HCT116 (cell line): Measurements from ENCODE around the gene VLDLR. TPM values are rescaled to one million over a fixed set of nuclear protein-coding genes. Genes with fewer than 3 reads are reported as not detected.

Experiments used
- ATAC-seq: fragments of 200-7000 bp; cut with Tn5 transposase; 2 replicates; pipeline ENCODE4 v1.9.1; 2020; ENCODE audit warnings: mild to moderate bottlenecking, moderate library complexity
- BruUV-seq: library from RNA; stranded (reverse); fragments of 400-500 nt; replicated peaks from 2 replicates; lab custom pipeline; 2021; lab: Mats Ljungman, UMichigan
- CTCF ChIA-PET: fragments of 300-600 bp; sonication (Branson Sonifier 250); formaldehyde crosslinking; loops from one replicate; lab custom pipeline; 2021; ENCODE audit warnings: antibody characterized with exemption; lab: Charles Lee
- POLR2A ChIA-PET: fragments of 300-600, 350-600 bp; sonication (Branson Sonifier 250); formaldehyde crosslinking; loops from one replicate; lab custom pipeline; 2021; ENCODE audit warnings: antibody characterized with exemption; lab: Charles Lee
- RAD21 ChIA-PET, 2 experiments: fragments of 300-600 bp; sonication (Branson Sonifier 250); formaldehyde crosslinking; loops; one replicate each; lab custom pipeline; 2023; ENCODE audit warnings: low total read pairs in 2 of 2; ENCODE audit not compliant: uncharacterized antibody in 2 of 2, unreplicated experiment in 2 of 2, low non-redundant PET in 1 of 2; lab: Charles Lee
- DNase-seq: peaks from one replicate; pipeline ENCODE4 v3.0.0-alpha.2; 2010; ENCODE audit warnings: low read depth, low spot score
- H2AFZ ChIP-seq: fragments of 200-600 bp; shearing (Covaris generic), sonication (generic); 2 replicates; pipeline ENCODE4 v1.6.1; 2017; ENCODE audit warnings: low read depth, mixed run types, mixed read lengths, antibody characterized with exemption, low read length; ENCODE audit not compliant: poor library complexity, severe bottlenecking
- H3K27ac ChIP-seq: 2 replicates; pipeline ENCODE4 v1.5.1; 2012; ENCODE audit warnings: low read depth, low read length
- H3K27me3 ChIP-seq: fragments of 200-600 bp; sonication (generic); 2 replicates; pipeline ENCODE4 v1.6.1; 2016; ENCODE audit warnings: mixed run types, low read length, mixed read lengths; ENCODE audit not compliant: insufficient read depth
- H3K36me3 ChIP-seq, 2 experiments: fragments of 200-500 bp in 1 of 2; fragments of 200-600 bp in 1 of 2; sonication (Bioruptor generic) in 1 of 2; sonication (generic) in 1 of 2; 2 replicates each; pipeline versions ENCODE4 v1.5.1 to v1.6.1; 2014 to 2016; ENCODE audit warnings: low read length in 2 of 2, inconsistent platforms in 1 of 2, mixed read lengths in 1 of 2, mixed run types in 1 of 2; ENCODE audit not compliant: insufficient read depth in 2 of 2, control insufficient read depth in 1 of 2
- H3K4me1 ChIP-seq, 2 experiments: fragments of 200-600 bp in 1 of 2; sonication (generic) in 1 of 2; 2 replicates each; pipeline versions ENCODE4 v1.5.1 to v1.6.1; 2012 to 2017; ENCODE audit warnings: low read length in 2 of 2, inconsistent platforms in 1 of 2, mild to moderate bottlenecking in 1 of 2, mixed read lengths in 1 of 2, mixed run types in 1 of 2, moderate library complexity in 1 of 2; ENCODE audit not compliant: insufficient read depth in 2 of 2, control insufficient read depth in 1 of 2
- H3K4me2 ChIP-seq: fragments of 200-600 bp; sonication (generic); 2 replicates; pipeline ENCODE4 v1.6.1; 2017; ENCODE audit warnings: mixed run types, low read length, mixed read lengths
- H3K4me3 ChIP-seq, 2 experiments: fragments of 200-600 bp in 1 of 2; sonication (generic) in 1 of 2; replicated peaks in 1 of 2; 2 replicates each; pipeline ENCODE4 v1.5.1; 2011 to 2016; ENCODE audit warnings: low read length in 2 of 2, control low read depth in 1 of 2, low read depth in 1 of 2, mild to moderate bottlenecking in 1 of 2, mixed read lengths in 1 of 2, mixed run types in 1 of 2
- H3K79me2 ChIP-seq: fragments of 200-600 bp; sonication (generic); 2 replicates; pipeline ENCODE4 v1.6.1; 2017; ENCODE audit warnings: mild to moderate bottlenecking, mixed run types, low read length, moderate library complexity, mixed read lengths; ENCODE audit not compliant: insufficient read depth
- H3K9ac ChIP-seq: fragments of 200-600 bp; sonication (generic); 2 replicates; pipeline ENCODE4 v1.6.1; 2016; ENCODE audit warnings: low read length, mixed read lengths
- H3K9me2 ChIP-seq: fragments of 200-600 bp; sonication (generic), shearing (Covaris generic); 2 replicates; pipeline ENCODE4 v1.6.1; 2017; ENCODE audit warnings: mixed run types, mild to moderate bottlenecking, moderate library complexity; ENCODE audit not compliant: insufficient read depth
- H3K9me3 ChIP-seq, 2 experiments: fragments of 200-500 bp in 1 of 2; fragments of 200-600 bp in 1 of 2; sonication (Bioruptor generic) in 1 of 2; sonication (generic) in 1 of 2; 2 replicates each; pipeline ENCODE4 v1.6.1; 2014 to 2017; ENCODE audit warnings: low read length in 2 of 2, mixed read lengths in 2 of 2, inconsistent platforms in 1 of 2, low read depth in 1 of 2, mild to moderate bottlenecking in 1 of 2, mixed run types in 1 of 2, moderate library complexity in 1 of 2; ENCODE audit not compliant: control insufficient read depth in 1 of 2, insufficient read depth in 1 of 2
- H4K20me1 ChIP-seq: fragments of 200-600 bp; sonication (generic), shearing (Covaris generic); 2 replicates; pipeline ENCODE4 v1.6.1; 2017; ENCODE audit warnings: mixed run types, mild to moderate bottlenecking, moderate library complexity; ENCODE audit not compliant: insufficient read depth
- ELF1 ChIP-seq: IDR thresholded peaks from 2 replicates; pipeline ENCODE4 v1.6.1; 2012; ENCODE audit warnings: low read depth, borderline replicate concordance
- EZH2phosphoT487 ChIP-seq: fragments of 200-600 bp; IDR thresholded peaks from 2 replicates; pipeline ENCODE4 v1.6.1; 2018; ENCODE audit warnings: antibody characterized with exemption, borderline replicate concordance
- JUND ChIP-seq: IDR thresholded peaks from 2 replicates; pipeline ENCODE4 v1.6.1; 2012
- POLR2AphosphoS5 ChIP-seq: IDR thresholded peaks from 2 replicates; pipeline ENCODE4 v1.6.1; 2011; ENCODE audit warnings: mild to moderate bottlenecking, low read depth, low read length, moderate library complexity
- SIN3A ChIP-seq: IDR thresholded peaks from 2 replicates; pipeline ENCODE4 v1.6.1; 2012; ENCODE audit warnings: low read depth
- SRF ChIP-seq: IDR thresholded peaks from 2 replicates; pipeline ENCODE4 v1.6.1; 2012; ENCODE audit warnings: low read depth
- TCF7L2 ChIP-seq: IDR thresholded peaks from 2 replicates; pipeline ENCODE4 v1.7.0; 2011; ENCODE audit warnings: borderline replicate concordance, inconsistent platforms; ENCODE audit not compliant: insufficient read depth, insufficient read length; ENCODE audit errors: extremely low read depth
- YY1 ChIP-seq: IDR thresholded peaks from 2 replicates; pipeline ENCODE4 v1.6.1; 2011; ENCODE audit warnings: low read length, low read depth, moderate library complexity, mild to moderate bottlenecking; ENCODE audit not compliant: insufficient replicate concordance; ENCODE audit errors: extremely low read depth
- ZNF274 ChIP-seq: fragments of 200-500 bp; sonication (Bioruptor generic); IDR thresholded peaks from 2 replicates; pipeline ENCODE4 v1.6.1; 2014; ENCODE audit warnings: mild to moderate bottlenecking, low read depth, low read length, inconsistent platforms
- intact Hi-C: fragments of 100-400 bp; cut with micrococcal nuclease; formaldehyde crosslinking; loops from 2 replicates; pipeline ENCODE4 v1.10.0; 2022
- total RNA-seq: library from RNA; stranded (reverse); gene quantifications from one replicate; pipeline ENCODE4 v1.2.1, GENCODE V29; 2021; ENCODE audit not compliant: unreplicated experiment
- TF ChIP-seq, protein P1 (sequence below): IDR thresholded peaks from 2 replicates; pipeline ENCODE4 v1.6.1; 2012
- TF ChIP-seq, protein P2 (sequence below): IDR thresholded peaks from 2 replicates; pipeline ENCODE4 v1.6.1; 2011; ENCODE audit warnings: mild to moderate bottlenecking, low read length, moderate library complexity; ENCODE audit not compliant: insufficient replicate concordance; ENCODE audit errors: extremely low read depth
- TF ChIP-seq, protein P3 (sequence below): IDR thresholded peaks from 2 replicates; pipeline ENCODE4 v1.6.1; 2012; ENCODE audit warnings: low read depth

VLDLR gene
- total RNA-seq, 1 experiment from 2014 or later = 0.17 TPM

DNA sequence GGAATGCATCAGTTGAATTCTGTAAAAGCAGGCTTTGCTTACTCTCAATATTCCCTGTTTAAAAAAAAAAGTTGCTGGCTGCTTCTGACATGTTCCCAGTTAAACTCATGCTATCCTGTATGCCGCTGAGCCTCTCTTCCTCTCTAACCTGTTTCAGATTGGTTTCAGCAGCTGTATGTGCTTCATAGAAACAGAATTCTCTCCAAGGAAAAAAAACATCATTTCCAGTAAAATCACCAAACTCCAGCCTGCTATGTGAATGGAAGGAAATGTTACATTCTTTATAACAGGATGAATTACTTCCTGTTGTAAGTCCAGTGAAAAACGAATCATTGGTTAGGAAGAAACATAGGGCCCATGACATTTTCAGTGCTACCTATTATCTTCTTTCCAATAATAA is 70.0 kb downstream of the VLDLR start:
- intact Hi-C loops = no loop called here
- POLR2A ChIA-PET = no interaction called here
- BruUV-seq = no TSS peak

More for the DNA sequence above, 70.0 kb downstream of the VLDLR start:
- H3K27ac ChIP-seq = no peak overlapping the region
- DNase-seq (no peak), ATAC-seq (no peak)
- RAD21 ChIA-PET = no interaction called here
- no peak overlapping the region for H3K4me3 ChIP-seq
- H2AFZ ChIP-seq = no peak overlapping the region
- H3K36me3 ChIP-seq = no peaks in the 10 kb centered on the region
- H3K9me3 ChIP-seq = no peaks in the 10 kb centered on the region
- no peaks in the 10 kb centered on the region for H3K27me3 ChIP-seq
- H3K79me2 ChIP-seq = no peaks in the 10 kb centered on the region
- TF ChIP-seq JUND = no peak
- TF ChIP-seq ZNF274 = no peak
- TF ChIP-seq TCF7L2 = no peak
- TF ChIP-seq, protein P1, sequence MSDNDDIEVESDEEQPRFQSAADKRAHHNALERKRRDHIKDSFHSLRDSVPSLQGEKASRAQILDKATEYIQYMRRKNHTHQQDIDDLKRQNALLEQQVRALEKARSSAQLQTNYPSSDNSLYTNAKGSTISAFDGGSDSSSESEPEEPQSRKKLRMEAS = no peak
- TF ChIP-seq, protein P2, sequence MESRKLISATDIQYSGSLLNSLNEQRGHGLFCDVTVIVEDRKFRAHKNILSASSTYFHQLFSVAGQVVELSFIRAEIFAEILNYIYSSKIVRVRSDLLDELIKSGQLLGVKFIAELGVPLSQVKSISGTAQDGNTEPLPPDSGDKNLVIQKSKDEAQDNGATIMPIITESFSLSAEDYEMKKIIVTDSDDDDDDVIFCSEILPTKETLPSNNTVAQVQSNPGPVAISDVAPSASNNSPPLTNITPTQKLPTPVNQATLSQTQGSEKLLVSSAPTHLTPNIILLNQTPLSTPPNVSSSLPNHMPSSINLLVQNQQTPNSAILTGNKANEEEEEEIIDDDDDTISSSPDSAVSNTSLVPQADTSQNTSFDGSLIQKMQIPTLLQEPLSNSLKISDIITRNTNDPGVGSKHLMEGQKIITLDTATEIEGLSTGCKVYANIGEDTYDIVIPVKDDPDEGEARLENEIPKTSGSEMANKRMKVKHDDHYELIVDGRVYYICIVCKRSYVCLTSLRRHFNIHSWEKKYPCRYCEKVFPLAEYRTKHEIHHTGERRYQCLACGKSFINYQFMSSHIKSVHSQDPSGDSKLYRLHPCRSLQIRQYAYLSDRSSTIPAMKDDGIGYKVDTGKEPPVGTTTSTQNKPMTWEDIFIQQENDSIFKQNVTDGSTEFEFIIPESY = no peak
- no peak for TF ChIP-seq ELF1
- TF ChIP-seq, protein P3, sequence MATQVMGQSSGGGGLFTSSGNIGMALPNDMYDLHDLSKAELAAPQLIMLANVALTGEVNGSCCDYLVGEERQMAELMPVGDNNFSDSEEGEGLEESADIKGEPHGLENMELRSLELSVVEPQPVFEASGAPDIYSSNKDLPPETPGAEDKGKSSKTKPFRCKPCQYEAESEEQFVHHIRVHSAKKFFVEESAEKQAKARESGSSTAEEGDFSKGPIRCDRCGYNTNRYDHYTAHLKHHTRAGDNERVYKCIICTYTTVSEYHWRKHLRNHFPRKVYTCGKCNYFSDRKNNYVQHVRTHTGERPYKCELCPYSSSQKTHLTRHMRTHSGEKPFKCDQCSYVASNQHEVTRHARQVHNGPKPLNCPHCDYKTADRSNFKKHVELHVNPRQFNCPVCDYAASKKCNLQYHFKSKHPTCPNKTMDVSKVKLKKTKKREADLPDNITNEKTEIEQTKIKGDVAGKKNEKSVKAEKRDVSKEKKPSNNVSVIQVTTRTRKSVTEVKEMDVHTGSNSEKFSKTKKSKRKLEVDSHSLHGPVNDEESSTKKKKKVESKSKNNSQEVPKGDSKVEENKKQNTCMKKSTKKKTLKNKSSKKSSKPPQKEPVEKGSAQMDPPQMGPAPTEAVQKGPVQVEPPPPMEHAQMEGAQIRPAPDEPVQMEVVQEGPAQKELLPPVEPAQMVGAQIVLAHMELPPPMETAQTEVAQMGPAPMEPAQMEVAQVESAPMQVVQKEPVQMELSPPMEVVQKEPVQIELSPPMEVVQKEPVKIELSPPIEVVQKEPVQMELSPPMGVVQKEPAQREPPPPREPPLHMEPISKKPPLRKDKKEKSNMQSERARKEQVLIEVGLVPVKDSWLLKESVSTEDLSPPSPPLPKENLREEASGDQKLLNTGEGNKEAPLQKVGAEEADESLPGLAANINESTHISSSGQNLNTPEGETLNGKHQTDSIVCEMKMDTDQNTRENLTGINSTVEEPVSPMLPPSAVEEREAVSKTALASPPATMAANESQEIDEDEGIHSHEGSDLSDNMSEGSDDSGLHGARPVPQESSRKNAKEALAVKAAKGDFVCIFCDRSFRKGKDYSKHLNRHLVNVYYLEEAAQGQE = no peak
- no peak for TF ChIP-seq EZH2phosphoT487
- no peak for TF ChIP-seq SRF
- TF ChIP-seq SIN3A = no peak
- TF ChIP-seq POLR2AphosphoS5 = no peak
- no peak for TF ChIP-seq YY1
- TF ChIP-seq, all 23 proteins: peak for 0
- Histone ChIP-seq H3K9ac (no peak overlapping the region), H3K4me2 (no peak overlapping the region), H3K9me2 (no peaks in the 10 kb centered on the region), H4K20me1 (no peaks in the 10 kb centered on the region), H3K4me1 (no peaks in the 10 kb centered on the region)
- CTCF ChIA-PET = no interaction called here
